Stimulated activated CD4-positive, alpha-beta T cell treated with anti-CD3 and anti-CD28 coated beads, TNF-alpha, amount 100 ng/mL, for 48 hours (primary cell): ENCODE results near the gene L1CAM.

ENCODE experiments used
- DNase-seq, 3 donors: peaks; one replicate each; pipeline ENCODE4 v3.0.0-alpha.2; 2020; ENCODE audit warnings: low read depth in 3 of 3

L1CAM gene

DNA sequence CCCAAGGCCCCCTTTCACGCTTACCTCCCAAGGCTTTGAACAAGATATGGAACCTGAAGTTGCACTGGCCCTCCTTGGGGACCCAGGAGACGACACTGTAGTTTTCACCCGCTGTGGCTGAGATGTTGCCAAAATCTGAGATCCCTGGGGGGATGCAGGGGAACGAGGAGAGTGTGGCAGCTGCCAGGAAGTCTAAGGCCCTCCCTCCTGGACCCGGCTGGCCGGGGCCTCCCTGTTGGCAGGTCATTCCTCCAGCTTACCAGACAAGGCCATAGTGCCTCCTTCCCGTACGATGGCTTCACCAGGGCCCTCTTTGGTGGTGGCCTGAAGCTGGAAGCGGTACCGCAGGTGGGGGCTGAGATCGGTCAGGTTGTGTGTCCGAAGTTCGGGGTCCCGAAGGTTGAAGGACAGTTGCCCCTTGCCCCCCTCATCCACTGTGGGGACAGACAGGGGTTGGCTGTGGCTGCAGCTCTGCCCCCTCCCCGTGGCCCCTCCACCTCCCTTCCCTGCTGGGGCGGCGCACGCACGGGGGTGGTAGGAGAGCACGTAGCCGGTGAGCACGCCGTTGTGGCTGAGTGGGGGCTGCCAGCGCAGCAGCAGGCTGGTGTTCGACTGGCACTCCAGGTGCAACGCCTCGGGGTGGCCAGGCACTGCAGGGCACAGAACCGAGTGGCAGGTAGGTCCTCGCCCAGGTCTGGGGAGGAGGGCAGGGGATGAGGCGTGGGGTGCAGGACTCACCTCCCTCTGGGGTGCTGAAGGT lies 21.2 kb downstream of the L1CAM start:
- no peak for DNase-seq

GRCh38 chrX:153864101-153864500 lies 21.9 kb downstream of the L1CAM start:
- no peak for DNase-seq

DNA sequence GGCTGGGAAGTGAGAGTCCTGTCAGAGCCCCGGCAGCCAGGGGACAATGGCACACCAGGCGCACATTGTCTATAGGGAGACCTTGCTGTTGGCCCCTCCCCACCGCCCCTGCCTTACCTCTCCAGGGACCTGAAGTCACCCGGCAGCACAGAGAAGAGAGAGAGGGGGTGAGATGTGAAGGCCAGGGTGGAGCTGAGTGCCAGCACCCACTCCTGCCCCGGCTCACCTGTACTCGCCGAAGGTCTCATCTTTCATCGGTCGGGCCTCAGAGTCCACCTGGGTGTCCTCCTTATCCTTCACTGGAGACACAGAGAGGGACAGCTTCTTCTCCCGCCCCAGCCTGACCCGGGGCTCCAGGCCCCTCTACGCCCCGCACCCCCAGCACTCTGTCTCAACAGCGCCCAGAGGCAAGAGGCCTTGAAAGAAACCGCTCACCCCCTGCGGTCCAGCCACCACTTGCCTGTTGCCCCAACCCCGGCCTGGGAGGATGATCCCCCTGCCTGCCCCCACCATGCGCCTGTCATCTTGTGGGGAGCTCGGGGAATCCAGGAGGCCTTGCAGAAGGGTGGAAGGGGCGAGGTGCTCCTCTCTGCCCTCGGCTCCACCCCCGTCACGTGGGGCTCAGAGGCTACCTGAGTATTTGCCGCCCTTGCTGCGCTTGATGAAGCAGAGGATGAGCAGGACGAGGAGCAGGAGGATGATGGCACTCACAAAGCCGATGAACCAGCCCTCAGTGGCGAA lies 22.6 kb downstream of the L1CAM start:
- no peak for DNase-seq

DNA sequence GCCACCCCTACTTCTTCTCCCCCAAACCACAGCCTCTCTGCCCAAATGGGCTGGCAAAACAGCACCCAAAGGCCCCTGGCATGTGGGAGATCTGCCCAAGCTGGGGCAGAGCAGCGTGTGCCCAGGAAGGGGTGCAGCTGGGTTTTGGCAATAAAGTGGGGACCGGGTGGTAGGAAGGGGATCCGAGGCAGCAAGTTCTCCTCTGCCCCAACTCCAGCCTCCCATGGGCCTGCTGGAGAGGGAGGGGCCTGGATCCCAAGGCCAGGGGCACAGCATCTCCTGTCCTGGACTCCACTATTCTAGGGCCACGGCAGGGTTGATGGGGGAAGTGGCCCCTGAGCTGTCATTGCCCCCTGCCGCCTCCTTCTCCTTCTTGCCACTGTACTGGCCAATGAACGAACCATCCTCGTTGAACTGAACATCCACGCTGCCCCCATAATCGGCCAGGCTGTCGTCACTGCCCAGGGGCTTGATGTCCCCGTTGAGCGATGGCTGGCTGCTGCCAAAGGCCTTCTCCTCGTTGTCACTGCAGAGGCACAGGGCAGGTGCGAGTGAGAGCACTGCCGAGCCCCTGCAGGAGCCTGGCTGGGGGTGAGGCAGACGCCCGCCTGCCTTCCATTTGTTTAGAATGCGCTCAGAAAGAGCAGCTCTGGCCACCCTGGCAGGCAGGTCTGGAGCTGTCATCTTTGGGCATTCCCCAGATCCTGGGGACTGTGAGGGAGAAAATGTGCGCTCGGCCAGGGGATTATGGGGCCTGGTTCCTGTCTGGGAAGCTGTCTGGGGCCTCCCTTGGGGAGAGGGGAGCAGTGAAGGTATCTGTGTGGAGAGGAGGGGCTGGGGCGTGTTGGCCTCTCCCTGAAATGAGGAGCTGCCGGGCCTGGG lies 23.4 kb downstream of the L1CAM start:
- no peak for DNase-seq

GRCh38 chrX:153861733-153862310 lies 24.2 kb downstream of the L1CAM start:
- no peak for DNase-seq

DNA sequence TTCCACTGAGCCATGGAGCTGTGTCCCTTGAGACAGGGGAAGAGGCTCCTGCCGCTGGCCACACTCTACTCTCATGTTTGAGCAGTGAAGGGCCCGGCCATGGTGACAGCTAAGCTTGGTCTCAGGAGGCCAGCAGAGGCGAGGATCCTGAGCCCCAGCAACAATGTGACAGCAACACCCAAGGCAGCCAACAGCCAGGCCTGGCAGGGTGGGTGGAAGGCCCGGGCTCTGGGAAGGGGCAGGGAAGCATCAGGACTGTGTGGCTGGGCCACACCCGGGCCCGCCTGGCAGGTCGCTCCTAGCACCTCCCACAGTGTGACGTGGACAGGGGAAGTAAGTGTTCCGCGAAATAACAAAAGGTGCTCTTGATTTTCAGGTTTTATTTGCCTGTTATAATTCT lies 24.8 kb downstream of the L1CAM start:
- no peak for DNase-seq

GRCh38 chrX:153857348-153857903 lies 28.5 kb downstream of the L1CAM start:
- no peak for DNase-seq

DNA sequence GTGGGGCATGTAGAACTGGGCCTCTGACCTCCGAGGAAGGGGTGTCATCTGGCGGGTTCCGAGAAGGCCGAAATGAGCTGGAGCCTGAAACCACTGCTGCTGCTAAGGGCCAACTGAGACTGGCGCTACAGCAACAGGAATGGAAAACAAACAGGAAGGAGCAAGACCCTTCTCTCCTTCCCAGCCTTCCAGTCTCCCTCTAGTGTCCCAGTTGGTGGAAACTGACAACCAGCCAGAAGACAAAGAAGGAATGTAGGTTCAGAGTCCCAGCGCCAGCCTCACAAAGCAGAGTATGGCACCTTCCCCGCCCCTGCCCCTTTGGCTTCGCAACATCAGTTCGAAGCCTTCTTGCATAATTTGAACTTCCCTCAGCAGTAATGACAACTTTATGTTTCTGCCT lies 31.3 kb downstream of the L1CAM start:
- DNase-seq, result no peak

DNA sequence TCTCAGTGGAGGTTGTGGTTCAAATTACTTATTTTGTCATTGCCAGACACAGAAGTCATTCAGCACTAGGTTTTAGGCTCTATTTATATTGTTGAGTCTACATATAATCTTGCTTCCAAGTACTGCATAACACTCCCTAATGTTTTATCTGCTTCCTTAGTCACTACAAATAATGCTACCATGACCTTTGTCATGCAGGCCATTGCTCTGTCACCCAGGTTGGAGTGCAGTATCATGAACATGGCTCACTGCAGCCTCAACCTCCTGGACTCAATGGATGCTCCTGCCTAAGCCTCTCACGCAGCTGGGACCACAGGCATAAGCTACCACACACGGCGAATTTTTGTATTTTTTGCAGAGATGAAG lies 32.1 kb downstream of the L1CAM start:
- DNase-seq, result no peak

DNA sequence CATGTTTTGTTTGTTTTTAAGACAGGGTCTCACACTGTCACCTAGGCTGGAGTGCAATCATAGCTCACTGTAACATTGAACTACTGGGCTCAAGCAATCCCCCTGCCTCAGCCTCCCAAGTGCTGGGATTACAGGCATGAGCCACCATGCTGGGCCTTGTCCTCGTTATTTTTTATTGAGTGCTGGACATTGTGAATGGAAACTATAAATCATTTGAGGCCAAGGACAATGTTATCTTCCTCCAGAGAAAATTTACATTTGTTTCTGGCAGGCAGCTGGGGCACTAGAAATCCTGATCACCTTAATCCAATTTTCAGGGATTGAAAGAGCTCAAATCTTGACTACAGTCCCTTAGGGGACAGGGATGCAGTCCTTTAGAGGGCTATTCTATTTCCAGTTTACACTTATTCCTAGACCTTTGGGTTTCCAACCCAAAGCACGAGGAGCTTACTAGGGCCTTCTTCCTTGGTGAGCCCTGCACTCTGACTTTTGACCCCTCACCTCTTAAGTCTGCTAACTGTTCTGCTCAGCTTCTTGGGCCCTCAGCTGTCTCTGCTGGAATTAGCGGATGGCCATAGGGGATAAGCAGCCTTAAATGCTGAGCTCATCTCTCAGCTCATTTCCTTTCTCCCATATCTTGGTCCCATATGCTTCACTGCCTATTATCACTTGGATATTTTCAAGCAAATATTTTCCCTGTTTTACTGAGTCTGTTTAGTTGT lies 32.6 kb downstream of the L1CAM start:
- no peak for DNase-seq

GRCh38 chrX:153851981-153852380 lies 34.0 kb downstream of the L1CAM start:
- DNase-seq, result no peak

DNA sequence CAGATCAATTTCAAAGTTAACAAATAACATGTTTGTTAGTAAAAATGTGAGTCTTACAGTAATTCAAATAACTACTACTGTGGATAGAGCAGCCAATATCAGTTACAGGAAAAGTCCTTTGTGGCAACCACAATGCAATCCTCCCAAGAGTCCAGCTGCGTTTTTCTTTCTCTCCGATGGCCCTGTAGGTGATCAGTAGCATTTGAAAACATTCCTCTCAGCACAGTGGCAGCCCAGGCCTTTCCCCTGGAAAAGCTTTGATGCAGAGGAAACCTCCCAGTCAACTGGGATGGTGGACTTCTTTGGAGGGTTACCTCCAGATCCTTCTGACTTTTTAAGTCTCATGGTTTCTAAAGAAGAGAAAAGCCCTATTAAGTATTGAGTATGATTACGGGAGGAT lies 37.6 kb downstream of the L1CAM start:
- no peak for DNase-seq

- DNase-seq, result no peak
These were observed 40.1 kb downstream of the L1CAM start for GRCh38 chrX:153845842-153846241.

DNA sequence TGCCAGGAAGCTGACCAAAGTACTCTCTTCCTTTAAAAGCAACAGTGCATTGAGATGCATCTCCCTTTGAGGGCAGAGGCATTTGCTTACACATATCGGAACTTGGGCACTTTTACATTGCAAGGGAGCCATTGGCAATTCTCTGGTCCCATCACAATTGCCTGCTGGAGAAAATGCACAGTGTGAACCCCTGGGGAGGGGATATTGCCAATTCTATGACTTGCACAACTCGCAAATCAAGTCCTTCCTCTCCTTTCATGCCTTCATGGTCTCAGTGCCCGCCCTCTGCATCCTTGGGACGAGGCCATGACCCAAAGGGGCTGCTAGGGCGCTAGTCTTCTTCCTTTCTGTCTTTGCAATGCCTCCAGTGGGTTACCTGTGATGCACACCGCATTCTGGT lies 40.8 kb downstream of the L1CAM start:
- no peak for DNase-seq

DNA sequence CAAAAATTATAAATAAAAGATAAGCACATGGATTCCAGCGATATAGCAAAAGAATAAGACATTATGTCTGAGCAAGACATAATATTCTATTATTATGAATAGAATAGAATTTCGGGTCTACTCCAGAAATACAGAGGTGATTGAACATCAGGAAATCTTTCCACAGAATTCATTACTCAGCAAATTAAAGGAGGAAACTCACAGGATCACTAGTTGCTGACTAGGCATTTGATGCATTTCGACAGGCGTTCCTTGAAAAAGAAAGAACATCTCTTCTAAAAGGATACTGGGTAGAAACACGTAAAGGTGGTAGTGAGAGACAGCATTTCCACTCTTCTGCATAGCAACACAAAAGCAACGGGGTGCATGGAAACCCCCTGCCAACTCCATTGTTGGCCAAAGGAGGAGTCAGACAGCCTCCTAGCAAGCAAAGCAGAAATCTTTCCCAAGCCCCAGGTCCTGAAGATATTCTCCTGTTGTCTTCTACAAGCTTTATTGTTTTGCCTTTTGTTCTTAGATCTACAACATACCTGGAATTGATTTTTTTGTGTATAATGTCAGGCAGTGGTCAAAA lies 41.4 kb downstream of the L1CAM start:
- no peak for DNase-seq

DNA sequence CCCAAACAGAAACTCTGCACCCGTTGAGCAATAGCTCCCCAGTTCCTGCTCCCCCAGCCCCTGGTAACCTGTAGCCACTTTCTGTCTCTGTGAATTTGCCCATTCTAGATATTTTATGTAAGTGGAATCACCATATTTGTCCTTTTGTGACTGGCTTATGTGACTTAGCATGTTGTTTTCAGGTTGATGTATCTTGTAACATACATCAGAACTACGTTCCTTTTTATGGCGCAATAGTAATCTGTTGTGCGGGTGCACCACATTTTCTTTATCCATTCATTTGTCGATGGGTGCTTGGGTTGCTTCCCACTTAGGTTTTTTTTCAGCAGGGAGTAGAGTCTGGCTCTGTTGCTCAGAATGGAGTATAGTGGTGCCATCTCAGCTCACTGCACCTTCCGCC lies 49.1 kb downstream of the L1CAM start:
- DNase-seq, result no peak

DNA sequence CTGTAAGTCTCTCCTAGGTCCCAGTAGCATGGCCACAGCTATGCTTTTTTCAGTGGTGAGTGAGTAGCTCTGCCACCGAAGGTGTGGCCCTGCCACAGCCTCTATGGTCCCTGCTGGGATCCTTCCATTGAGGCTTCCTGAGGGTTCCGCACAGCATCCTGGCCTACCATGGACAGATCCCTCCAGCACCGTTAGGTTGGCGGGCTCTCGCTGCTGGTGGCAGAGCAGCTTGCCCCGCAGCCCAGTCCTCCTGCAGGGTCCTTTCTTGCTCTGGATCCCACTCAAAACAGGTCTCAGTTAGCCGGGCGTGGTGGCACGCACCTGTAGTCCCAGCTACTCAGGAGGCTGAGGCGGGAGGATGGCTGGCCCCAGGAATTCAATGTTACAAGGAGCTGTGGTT lies 53.2 kb downstream of the L1CAM start:
- DNase-seq, result no peak

GRCh38 chrX:153831429-153832150 lies 54.4 kb downstream of the L1CAM start:
- DNase-seq, result no peak

DNA sequence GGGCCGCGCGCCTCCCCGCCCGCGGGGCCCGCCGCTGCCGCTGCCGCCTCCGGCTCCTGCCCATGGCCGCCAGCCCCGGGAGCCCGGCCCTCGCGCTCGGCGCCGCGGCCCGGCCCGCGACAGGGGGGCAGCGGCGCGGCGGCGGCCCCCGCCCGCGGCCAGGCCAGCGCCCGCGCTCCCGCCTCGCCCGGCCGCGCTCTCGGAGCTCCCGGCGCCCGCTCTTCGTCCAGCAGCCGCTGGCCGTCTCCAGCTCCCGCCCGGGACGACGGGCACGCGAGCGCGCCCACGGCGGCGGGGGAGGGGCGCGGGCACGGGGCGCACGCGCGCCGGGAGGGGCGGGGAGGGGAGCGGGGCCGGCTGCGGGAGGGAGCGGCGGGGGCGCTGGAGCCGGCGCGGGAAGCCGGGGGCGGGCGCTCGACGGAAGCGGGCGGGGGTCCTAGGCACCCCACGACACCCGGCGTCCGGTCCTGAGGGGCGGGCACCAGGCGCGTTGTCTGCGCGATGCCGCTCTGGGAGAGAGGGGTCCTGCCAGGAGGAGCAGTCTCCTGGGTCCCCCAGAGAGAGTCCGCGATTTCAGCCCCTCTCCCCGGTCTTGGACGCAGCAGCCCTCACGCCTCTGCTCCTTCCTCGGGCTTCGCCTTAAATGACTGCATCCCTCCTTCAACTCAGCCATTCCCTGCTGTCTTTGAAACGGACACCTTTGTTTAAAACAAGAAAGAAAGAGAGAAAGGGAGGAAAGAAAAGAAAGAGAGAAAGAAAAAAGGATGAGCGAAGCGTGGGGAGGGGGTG lies 55.1 kb downstream of the L1CAM start:
- no peak for DNase-seq
